GM21786 (cell line): ENCODE data around the gene NFIC.
"Not testable (repeated sequence)": the region's sequence is repeated elsewhere in the genome, so short reads cannot be mapped to it uniquely, and the experiment has no call there.

Experiments
- ATAC-seq: cut with Tn5 transposase; IDR thresholded peaks from one replicate; pipeline ENCODE4 v1.9.1; 2021; ENCODE audit not compliant: unreplicated experiment

Gene NFIC

GRCh38 chr19:3370728-3371591 lies 4.6 kb downstream of the NFIC start:
- no peak for ATAC-seq

GRCh38 chr19:3372413-3372812 lies 6.0 kb downstream of the NFIC start:
- no peak for ATAC-seq

DNA sequence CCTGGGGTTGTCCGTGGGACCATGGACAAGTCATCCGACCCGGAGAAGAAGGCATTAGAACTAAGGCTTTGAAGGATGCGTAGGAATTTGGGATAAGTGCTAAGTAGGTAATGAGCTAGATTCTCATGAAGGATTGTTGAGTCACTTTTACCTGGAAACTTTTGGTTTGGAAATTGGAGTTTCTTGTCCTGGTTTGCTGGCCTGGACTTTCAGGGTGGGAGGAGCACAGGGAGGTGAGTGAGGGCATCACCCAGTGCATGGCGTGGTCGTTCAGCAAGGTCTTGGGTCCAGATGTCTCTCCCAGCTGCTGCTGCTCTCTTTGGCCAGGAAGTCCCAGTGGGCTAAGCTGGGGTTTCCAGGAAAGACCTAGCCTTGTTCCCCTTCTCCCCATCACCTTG lies 7.6 kb downstream of the NFIC start:
- no peak for ATAC-seq

GRCh38 chr19:3374369-3375112 lies 8.2 kb downstream of the NFIC start:
- no peak for ATAC-seq

- no peak for ATAC-seq
Observed at GRCh38 chr19:3375221-3376090, 9.1 kb downstream of the NFIC start.

GRCh38 chr19:3376091-3376455 lies 9.7 kb downstream of the NFIC start:
- not testable (repeated sequence) for ATAC-seq

GRCh38 chr19:3378352-3379150 lies 12.2 kb downstream of the NFIC start:
- no peak for ATAC-seq

- ATAC-seq = no peak
Observed at GRCh38 chr19:3380829-3381228, 14.4 kb downstream of the NFIC start.

DNA sequence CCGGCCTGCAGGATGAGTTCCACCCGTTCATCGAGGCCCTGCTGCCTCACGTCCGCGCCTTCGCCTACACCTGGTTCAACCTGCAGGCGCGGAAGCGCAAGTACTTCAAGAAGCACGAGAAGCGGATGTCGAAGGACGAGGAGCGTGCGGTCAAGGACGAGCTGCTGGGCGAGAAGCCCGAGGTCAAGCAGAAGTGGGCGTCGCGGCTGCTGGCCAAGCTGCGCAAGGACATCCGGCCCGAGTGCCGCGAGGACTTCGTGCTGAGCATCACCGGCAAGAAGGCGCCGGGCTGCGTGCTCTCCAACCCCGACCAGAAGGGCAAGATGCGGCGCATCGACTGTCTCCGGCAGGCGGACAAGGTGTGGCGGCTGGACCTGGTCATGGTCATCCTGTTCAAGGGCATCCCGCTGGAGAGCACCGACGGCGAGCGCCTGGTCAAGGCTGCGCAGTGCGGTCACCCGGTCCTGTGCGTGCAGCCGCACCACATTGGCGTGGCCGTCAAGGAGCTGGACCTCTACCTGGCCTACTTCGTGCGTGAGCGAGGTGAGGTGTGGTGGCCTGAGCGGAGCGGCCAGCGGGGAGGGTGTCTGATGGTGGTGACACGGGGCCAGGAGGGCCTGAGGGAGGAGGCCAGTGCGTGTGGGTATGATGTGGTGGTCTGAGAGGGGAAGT lies 15.5 kb downstream of the NFIC start:
- ATAC-seq = no peak

- ATAC-seq = no peak
Observed at GRCh38 chr19:3382460-3383100, 16.2 kb downstream of the NFIC start.

GRCh38 chr19:3383121-3383722 lies 16.8 kb downstream of the NFIC start:
- no peak for ATAC-seq

DNA sequence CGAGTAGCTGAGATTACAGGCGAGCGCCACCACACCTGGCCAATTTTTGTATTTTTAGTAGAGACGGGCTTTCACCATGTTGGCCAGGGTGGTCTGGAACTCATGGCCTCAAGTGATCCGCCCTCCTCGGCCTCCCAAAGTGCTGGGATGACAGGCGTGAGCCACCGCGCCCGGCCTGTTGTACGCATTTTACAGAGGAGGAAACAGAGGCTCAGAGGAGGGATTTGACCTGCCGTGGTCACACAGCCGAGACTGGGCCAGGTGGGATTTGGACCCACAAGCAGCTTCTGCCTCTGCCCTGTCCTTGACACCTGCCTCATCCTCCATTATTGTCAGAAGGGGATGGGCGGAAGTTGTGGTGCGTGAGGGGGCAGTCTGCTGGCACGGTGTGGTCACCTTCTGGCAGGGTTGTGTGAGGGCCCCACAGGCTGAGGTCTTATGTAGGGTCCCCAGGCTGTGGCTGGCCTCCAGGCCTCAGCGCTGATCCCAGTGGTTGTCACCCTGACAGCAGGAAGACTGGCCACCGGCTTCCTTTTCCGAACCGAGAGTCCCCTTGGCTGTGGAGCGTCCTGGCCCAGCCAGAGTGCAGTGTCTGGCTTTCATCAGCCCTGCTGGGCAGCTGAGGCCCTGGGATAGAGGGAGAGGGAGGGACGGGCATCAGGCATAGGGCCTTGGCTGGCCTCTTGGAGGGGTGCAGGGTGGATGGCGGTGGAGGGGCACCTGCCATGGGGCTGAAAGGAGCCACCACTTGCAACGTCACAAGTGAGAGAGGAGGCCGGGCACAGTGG lies 20.3 kb downstream of the NFIC start:
- ATAC-seq = no peak

- ATAC-seq = no peak
Observed at GRCh38 chr19:3387645-3388589, 21.5 kb downstream of the NFIC start.

- ATAC-seq = no peak
Observed at GRCh38 chr19:3389446-3389778, 23.0 kb downstream of the NFIC start.

DNA sequence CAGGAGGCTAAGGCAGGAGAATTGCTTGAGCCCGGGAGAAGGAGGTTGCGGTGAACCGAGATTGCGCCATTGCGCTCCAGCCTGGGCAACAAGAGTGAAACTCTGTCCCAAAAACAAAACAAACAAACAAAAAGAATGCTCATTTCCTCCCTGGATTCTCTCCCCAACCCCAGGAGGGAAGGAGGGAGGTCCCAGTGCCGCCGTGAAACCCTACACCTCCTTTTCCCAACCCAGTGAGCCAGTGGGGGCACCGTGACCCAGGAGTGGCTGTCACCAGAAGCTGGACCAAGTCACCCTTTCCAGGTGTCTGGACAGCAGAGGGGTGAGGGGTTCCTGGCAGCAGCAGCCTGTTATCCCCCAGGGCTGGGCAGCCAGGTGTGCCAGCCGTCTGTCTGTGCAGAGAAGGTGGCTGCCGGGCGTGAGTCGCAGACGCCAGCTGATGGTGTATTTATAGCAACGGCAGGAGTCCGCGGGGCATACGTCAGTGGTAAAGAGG lies 23.5 kb downstream of the NFIC start:
- ATAC-seq = no peak

DNA sequence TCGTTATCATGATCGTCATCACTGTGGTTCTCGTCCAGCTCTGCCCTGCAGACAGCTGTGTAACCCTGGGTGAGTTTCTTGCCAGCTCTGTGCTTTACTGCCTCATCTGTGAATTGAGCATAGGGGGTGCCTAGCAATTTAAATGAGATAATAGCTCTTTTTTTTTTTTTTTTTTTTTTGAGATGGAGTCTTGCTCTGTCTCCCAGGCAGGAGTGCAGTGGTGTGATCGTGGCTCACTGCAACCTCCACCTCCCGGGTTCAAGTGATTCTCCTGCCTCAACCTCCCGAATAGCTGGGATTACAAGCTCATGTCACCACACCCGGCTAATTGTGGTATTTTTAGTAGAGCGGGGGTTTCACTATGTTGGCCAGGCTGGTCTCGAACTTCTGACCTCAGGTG lies 25.5 kb downstream of the NFIC start:
- not testable (repeated sequence) for ATAC-seq

- ATAC-seq = no peak
Observed at GRCh38 chr19:3392480-3392879, 26.1 kb downstream of the NFIC start.
